Peyer's patch (tissue), 4 donors: ENCODE data around the gene GALM. TPM values are rescaled to one million over a fixed set of nuclear protein-coding genes. Genes with fewer than 3 reads are reported as not detected.
"Not testable (repeated sequence)": the region's sequence is repeated elsewhere in the genome, so short reads cannot be mapped to it uniquely, and the experiment has no call there.

ENCODE experiments used
- DNase-seq, 3 donors: peaks; one replicate each; pipeline ENCODE4 v3.0.0-alpha.2; 2017 to 2019
- H3K27ac ChIP-seq, 4 donors: fragments of 200-600 bp; sonication (generic); one replicate each; pipeline ENCODE4 v1.5.1; 2016 to 2019
- H3K27me3 ChIP-seq, 2 donors: fragments of 200-600 bp; sonication (generic); one replicate each; pipeline ENCODE4 v1.5.1; 2019
- H3K36me3 ChIP-seq, 3 donors: fragments of 200-600 bp; sonication (generic); one replicate each; pipeline ENCODE4 v1.5.1; 2016 to 2019
- H3K4me1 ChIP-seq, 4 donors: fragments of 200-600 bp; sonication (generic); one replicate each; pipeline ENCODE4 v1.5.1; 2016 to 2019
- H3K4me3 ChIP-seq, 4 donors: fragments of 200-600 bp; sonication (generic); 1 replicate in 3 of 4; 2 replicates in 1 of 4; pipeline ENCODE4 v1.5.1; 2016 to 2019; ENCODE audit warnings: mild to moderate bottlenecking in 1 of 4
- H3K9me3 ChIP-seq, 4 donors: fragments of 200-600 bp; sonication (generic); one replicate each; pipeline ENCODE4 v1.5.1; 2016 to 2019; ENCODE audit warnings: mild to moderate bottlenecking in 1 of 4
- POLR2A ChIP-seq, 2 donors: fragments of 450-650 bp; IDR thresholded peaks; one replicate each; pipeline ENCODE4 v1.5.1; 2017; ENCODE audit warnings: antibody characterized with exemption in 2 of 2, mild to moderate bottlenecking in 2 of 2, moderate library complexity in 2 of 2
- total RNA-seq, 4 donors: library from RNA; depleted of rRNA; stranded (reverse); fragments of >200 nt; gene quantifications; one replicate each; pipeline ENCODE4 v1.1.0, GENCODE V29; 2016
- TF ChIP-seq, protein P1 (sequence below), 6 experiments: fragments of 450-650 bp in 4 of 6; fragments of 200-600 bp in 2 of 6; sonication (generic) in 1 of 6; IDR thresholded peaks; one replicate each; pipeline ENCODE4 v1.5.1; 2017 to 2019; ENCODE audit warnings: antibody characterized with exemption in 6 of 6, mild to moderate bottlenecking in 3 of 6, moderate library complexity in 1 of 6

Gene GALM
- total RNA-seq, 4 donors from 2014 or later, result 68.1 to 118 (median 86.0) TPM

GRCh38 chr2:38712413-38712812 is 46.5 kb downstream of the GALM start:
- TF ChIP-seq, protein P1, sequence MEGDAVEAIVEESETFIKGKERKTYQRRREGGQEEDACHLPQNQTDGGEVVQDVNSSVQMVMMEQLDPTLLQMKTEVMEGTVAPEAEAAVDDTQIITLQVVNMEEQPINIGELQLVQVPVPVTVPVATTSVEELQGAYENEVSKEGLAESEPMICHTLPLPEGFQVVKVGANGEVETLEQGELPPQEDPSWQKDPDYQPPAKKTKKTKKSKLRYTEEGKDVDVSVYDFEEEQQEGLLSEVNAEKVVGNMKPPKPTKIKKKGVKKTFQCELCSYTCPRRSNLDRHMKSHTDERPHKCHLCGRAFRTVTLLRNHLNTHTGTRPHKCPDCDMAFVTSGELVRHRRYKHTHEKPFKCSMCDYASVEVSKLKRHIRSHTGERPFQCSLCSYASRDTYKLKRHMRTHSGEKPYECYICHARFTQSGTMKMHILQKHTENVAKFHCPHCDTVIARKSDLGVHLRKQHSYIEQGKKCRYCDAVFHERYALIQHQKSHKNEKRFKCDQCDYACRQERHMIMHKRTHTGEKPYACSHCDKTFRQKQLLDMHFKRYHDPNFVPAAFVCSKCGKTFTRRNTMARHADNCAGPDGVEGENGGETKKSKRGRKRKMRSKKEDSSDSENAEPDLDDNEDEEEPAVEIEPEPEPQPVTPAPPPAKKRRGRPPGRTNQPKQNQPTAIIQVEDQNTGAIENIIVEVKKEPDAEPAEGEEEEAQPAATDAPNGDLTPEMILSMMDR (IDR thresholded peaks at IDR 0.05), result no peak
- TF ChIP-seq POLR2A (IDR thresholded peaks at IDR 0.05), result no peak
- peaks cover 0 to 5% (median 0%) of the 10 kb centered on the region in 3 donors for H3K36me3 ChIP-seq
- H3K27me3 ChIP-seq, result no peaks in the 10 kb centered on the region
- H3K4me1 ChIP-seq, result peaks cover 0 to 8% (median 0%) of the 10 kb centered on the region in 4 donors
- no peak overlapping the region for H3K4me3 ChIP-seq
- no peaks in the 10 kb centered on the region for H3K9me3 ChIP-seq
- DNase-seq, result no peak
- no peak overlapping the region for H3K27ac ChIP-seq

DNA sequence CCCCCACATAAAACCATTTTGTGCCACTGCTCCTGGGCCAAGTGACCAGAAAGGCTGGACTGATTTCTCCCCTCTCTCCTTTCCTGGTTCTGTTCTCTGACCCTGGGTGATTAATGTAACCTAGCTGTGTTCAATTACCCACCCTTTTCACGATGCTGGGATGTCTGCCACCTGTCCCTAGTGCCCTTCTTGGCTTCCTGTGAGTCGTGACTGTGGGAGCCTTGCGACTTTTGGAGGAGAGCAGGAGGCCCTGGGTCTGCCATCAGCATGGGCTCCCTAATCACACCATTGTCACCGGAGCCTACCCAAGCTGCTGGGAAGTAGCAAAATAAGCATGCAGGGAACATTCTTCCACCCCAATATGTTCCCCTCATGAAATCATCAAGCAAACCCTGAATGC is 47.0 kb downstream of the GALM start:
- no peak overlapping the region for H3K4me3 ChIP-seq
- no peak overlapping the region for H3K27ac ChIP-seq
- no peak for DNase-seq
- TF ChIP-seq, protein P1 (IDR thresholded peaks at IDR 0.05), result no peak
- TF ChIP-seq POLR2A (IDR thresholded peaks at IDR 0.05), result no peak
- no peaks in the 10 kb centered on the region for H3K9me3 ChIP-seq
- peaks cover 0 to 5% (median 0%) of the 10 kb centered on the region in 3 donors for H3K36me3 ChIP-seq
- peaks cover 0 to 8% (median 0%) of the 10 kb centered on the region in 4 donors for H3K4me1 ChIP-seq
- H3K27me3 ChIP-seq, result no peaks in the 10 kb centered on the region

DNA sequence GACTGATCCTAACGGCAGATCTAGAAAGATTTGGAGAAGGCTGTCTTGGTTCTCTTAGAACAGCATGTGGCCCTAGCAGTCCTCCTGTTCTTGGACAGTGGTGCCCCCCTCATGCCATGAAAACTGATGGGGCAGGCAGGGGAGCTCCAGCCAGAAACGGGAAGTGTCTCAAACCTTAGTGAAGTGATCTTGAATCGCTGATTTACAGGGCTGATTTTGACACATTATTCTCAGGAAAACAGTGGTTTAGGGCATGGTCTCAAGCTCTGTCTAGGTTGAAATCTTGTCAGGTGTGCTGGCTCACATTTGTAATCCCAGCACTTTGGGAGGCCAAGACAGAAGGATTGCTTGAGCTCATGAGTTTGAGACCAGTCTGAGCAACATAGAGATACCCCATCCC is 47.4 kb downstream of the GALM start:
- TF ChIP-seq POLR2A (IDR thresholded peaks at IDR 0.05), result no peak
- TF ChIP-seq, protein P1 (IDR thresholded peaks at IDR 0.05), result no peak
- H3K9me3 ChIP-seq, result no peaks in the 10 kb centered on the region
- H3K4me1 ChIP-seq, result peaks cover 0 to 8% (median 0%) of the 10 kb centered on the region in 4 donors
- H3K27me3 ChIP-seq, result no peaks in the 10 kb centered on the region
- no peak overlapping the region for H3K27ac ChIP-seq
- no peak for DNase-seq
- no peak overlapping the region for H3K4me3 ChIP-seq
- H3K36me3 ChIP-seq, result peaks cover 0 to 5% (median 0%) of the 10 kb centered on the region in 3 donors

GRCh38 chr2:38714941-38715340 is 49.0 kb downstream of the GALM start:
- H3K27ac ChIP-seq, H3K36me3 ChIP-seq, H3K4me1 ChIP-seq, DNase-seq, H3K4me3 ChIP-seq, H3K27me3 ChIP-seq, H3K9me3 ChIP-seq: not testable (repeated sequence)

GRCh38 chr2:38716185-38716584 is 50.3 kb downstream of the GALM start:
- DNase-seq, result no peak
- no peak for TF ChIP-seq POLR2A (IDR thresholded peaks at IDR 0.05)

DNA sequence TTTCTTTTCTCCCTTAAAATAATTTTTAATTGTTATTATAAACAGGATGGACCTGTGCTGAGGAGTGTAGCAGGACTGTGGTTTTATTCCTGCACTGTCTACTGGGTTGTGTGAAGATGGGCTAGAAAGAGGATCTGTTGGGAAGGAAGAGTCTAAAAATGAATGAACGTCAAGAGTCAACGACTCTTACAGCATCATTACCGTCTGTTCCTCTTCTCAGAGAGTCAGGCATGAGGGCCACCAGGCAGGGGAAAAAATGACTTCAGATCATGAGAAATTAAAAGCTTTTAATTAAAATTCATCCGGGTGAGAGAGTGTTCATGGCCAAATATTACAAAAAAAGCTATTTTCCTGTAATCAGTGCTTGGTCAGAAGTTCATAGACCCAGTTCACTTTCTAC is 52.7 kb downstream of the GALM start:
- no peaks in the 10 kb centered on the region for H3K27me3 ChIP-seq
- H3K4me1 ChIP-seq, result peaks cover 0 to 8% (median 0%) of the 10 kb centered on the region in 4 donors
- no peak overlapping the region for H3K4me3 ChIP-seq
- no peak for DNase-seq
- H3K9me3 ChIP-seq, result no peaks in the 10 kb centered on the region
- H3K27ac ChIP-seq, result no peak overlapping the region
- TF ChIP-seq, protein P1 (IDR thresholded peaks at IDR 0.05), result no peak
- no peaks in the 10 kb centered on the region for H3K36me3 ChIP-seq

More at GRCh38 chr2:38716185-38716584, 50.3 kb downstream of the GALM start:
- Histone ChIP-seq H3K4me1 (peaks cover 0 to 8% (median 0%) of the 10 kb centered on the region in 4 donors), H3K27ac (peak overlapping the region in 1 of 4 donors; percentile 13), H3K4me3 (no peak overlapping the region), H3K27me3 (no peaks in the 10 kb centered on the region), H3K9me3 (no peaks in the 10 kb centered on the region), H3K36me3 (peaks cover 0 to 2% (median 0%) of the 10 kb centered on the region in 3 donors)

- TF ChIP-seq POLR2A (IDR thresholded peaks at IDR 0.05), result no peak
- TF ChIP-seq, protein P1 (IDR thresholded peaks at IDR 0.05), result no peak
- H3K4me3 ChIP-seq, result no peak overlapping the region
- no peaks in the 10 kb centered on the region for H3K36me3 ChIP-seq
- no peaks in the 10 kb centered on the region for H3K9me3 ChIP-seq
- H3K27me3 ChIP-seq, result no peaks in the 10 kb centered on the region
- H3K4me1 ChIP-seq, result no peaks in the 10 kb centered on the region
- H3K27ac ChIP-seq, result no peak overlapping the region
- peak in 1 of 3 donors; percentile 25 for DNase-seq
Observed at GRCh38 chr2:38719706-38720105, 53.8 kb downstream of the GALM start.
